ENCODE results near the gene SMIM9.
"Not testable (repeated sequence)": the region's sequence is repeated elsewhere in the genome, so short reads cannot be mapped to it uniquely, and the experiment has no call there.

Gene SMIM9

DNA sequence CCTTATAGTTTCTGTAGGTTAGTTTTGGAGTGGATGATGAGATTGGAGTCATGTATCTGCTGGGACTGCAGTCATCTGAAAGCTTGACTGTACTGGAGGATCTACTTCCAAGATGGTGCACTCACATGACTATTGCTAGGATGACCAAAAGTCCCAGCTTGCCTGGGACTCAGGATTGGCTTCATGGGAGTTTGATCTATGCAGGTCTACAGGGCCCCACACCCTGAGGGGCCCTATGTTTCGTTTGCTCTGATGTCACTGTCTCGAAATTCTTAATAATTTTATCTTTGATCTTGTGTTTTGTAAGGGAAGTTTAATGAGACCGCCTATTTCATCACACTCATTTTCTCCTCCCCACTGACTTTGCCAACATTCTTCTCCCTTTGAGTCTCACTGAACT, at the start of gene SMIM9:
TSS of gene SMIM9 (minus strand) at position 101 of the 400 bp plus-strand sequence. CDS start 3,806 bp downstream, outside the sequence.
- DNase-seq (ENCODE audit: low spot score): no peak

DNA sequence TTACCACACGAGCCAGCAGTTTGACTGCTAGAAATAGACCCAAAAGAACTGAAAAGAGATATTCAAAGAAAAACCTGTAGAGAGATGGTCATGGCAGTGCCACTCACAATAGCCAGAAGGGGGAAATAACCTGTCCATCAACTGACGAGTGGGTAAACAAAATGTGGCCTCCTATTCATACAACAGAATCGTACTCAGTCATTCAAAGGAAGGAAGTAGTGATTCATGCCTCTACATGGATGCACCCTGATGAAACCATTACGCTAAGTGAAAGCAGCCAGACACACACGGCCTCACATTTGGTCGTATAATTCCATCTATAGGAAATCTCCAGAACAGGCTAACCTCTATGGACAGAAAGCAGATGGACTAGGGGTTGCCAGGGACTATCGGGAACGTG, 49.6 kb upstream of the SMIM9 start:
- not testable (repeated sequence) for DNase-seq (ENCODE audit: low spot score)

- no peak for DNase-seq (ENCODE audit: low spot score)
Measured at GRCh38 chrX:154873329-154873728, 38.9 kb upstream of the SMIM9 start.

- DNase-seq (ENCODE audit: low spot score): not testable (repeated sequence)
Measured at GRCh38 chrX:154868522-154868921, 34.1 kb upstream of the SMIM9 start.

- no peak for DNase-seq (ENCODE audit: low spot score)
Measured at GRCh38 chrX:154855256-154855655, 20.8 kb upstream of the SMIM9 start.

GRCh38 chrX:154850957-154851611, 16.6 kb upstream of the SMIM9 start:
- no peak for DNase-seq (ENCODE audit: low spot score)

DNA sequence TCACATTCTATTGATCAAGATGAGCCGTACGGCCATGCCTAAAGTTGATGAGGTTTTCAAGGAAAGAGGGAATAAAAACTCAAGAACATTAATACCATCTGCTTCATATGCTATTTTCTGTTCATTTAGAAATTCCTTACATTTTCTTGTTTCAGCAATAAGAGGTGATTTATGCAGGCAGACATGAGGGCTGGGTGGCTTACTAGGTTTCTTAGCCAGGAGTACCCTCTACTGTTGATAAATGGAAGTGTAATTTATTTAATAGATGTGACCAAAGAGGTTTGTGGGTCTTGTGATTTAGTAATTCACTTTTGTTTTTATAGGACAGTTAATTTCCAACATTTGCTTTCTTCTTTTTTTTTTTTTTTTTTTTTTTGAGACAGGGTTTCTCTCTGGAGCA, 6.4 kb upstream of the SMIM9 start:
- peak; percentile 14 for DNase-seq (ENCODE audit: low spot score)

DNA sequence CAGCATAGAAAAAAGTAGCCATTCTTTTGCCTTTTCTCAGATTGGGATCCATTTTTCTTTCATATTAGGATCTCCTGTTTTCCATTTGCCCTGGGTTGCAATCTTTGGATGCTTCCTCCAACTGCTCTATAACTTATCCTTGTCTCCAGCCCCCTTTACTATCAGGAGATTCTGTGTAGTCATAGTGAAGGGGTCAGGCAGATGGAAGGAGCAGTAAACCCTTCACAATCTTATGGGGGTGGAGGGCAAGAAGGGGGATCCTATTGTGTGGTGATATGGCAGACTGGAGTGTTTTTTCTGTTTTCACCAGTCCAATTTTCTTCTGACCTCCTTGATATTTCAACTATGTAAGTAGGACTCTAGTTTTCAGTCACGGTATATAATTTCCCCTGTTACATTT, 1.7 kb upstream of the SMIM9 start:
- no peak for DNase-seq (ENCODE audit: low spot score)

GRCh38 chrX:154833746-154834274, 652 bp downstream of the SMIM9 start:
- no peak for DNase-seq (ENCODE audit: low spot score)

GRCh38 chrX:154829926-154830442, 4.5 kb downstream of the SMIM9 start:
- no peak for DNase-seq (ENCODE audit: low spot score)

DNA sequence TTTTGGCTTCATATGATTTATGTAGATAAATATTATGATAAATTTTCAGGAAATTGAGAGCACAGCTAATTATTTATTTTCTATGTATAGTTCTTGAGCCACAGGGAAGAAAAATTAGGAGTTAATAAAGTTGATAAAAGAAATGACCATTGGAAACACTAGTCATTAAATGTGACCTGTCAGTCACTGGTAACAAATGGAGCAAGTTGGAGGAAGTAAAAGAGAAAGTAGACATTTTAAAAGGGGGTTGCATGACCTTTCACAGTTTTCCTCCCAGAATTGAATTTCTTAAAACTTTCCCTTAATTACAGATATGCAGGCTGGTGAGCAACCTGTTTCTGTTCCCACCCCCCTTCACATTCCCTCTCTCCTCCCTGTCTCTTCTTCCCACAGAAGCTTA, 5.3 kb downstream of the SMIM9 start:
- DNase-seq (ENCODE audit: low spot score): no peak

GRCh38 chrX:154828016-154828408, 6.5 kb downstream of the SMIM9 start:
- no peak for DNase-seq (ENCODE audit: low spot score)

GRCh38 chrX:154827194-154828015, 7.1 kb downstream of the SMIM9 start:
- no peak for DNase-seq (ENCODE audit: low spot score)

- not testable (repeated sequence) for DNase-seq (ENCODE audit: low spot score)
Measured at GRCh38 chrX:154825586-154825985, 8.9 kb downstream of the SMIM9 start.

GRCh38 chrX:154824638-154825037, 9.8 kb downstream of the SMIM9 start:
- no peak for DNase-seq (ENCODE audit: low spot score)

GRCh38 chrX:154822029-154822428, 12.4 kb downstream of the SMIM9 start:
- DNase-seq (ENCODE audit: low spot score): no peak

- no peak for DNase-seq (ENCODE audit: low spot score)
Measured at GRCh38 chrX:154821523-154821922, 12.9 kb downstream of the SMIM9 start.

DNA sequence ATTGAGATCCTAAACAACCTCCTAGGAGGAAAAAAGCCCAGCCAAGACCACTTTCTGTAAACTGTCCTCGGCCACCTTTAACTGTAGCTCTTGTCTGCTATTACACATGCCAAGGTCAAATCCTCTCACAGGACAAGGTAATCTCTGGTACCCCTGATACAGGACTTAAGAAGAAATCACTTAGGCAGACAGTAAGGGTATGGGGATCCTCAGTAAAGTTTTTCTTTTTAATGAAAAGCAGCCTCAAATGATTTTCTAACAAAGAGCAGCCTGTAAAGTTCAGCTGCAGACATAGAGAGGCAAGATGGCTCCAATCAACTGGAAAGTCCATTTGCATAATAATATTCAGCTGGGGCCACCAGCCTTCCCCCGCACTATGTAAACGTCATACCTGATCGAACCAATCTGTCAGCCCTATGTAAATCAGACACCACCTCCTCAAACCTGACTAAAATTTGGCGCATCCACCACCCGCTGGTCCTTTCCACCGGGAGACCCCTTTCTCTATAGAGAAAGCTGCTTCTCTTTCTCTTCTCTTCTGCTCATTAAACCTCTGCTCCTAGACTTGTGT, 14.6 kb downstream of the SMIM9 start:
- no peak for DNase-seq (ENCODE audit: low spot score)

DNA sequence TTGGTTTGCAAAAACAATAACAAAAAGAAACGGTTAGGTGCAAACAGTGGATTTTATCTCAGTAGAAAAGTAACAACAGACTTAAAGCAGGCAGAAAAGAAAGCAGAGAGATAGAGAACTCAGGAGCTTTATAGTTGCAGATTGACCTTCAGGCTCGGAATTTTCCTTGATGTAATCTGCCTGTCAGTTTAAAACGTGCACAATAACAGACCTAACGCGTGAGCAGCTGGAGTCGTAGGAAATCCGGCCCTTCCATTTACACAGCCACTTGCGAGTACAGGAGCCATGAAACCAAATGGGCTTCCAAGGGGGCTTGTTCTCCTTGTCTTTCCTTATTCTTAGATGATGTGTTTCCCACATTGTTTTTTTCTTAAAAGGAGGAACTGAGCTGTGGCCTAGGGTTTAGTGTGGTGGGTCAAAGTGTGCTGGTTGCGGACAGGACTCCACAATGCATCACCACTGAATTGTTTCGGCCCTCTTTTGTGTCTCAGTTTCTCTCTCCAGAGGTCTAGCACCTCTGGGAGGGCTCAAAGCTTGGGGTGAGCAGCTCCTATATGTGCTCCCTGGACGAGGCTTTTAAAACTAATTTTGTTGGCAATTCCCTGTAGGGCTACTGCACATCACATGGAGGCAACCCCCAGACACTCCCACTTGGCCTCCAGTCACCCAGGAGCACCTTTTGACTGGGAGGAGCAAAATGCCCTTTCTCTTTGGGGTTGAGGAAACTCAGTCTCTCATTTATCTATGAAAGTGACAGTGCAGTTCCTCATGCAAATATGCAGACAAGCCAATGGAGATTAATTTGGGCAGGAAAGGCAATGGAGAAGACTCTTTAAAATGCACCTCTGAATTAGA, 15.3 kb downstream of the SMIM9 start:
- no peak for DNase-seq (ENCODE audit: low spot score)

GRCh38 chrX:154817048-154817618, 17.3 kb downstream of the SMIM9 start:
- not testable (repeated sequence) for DNase-seq (ENCODE audit: low spot score)

DNA sequence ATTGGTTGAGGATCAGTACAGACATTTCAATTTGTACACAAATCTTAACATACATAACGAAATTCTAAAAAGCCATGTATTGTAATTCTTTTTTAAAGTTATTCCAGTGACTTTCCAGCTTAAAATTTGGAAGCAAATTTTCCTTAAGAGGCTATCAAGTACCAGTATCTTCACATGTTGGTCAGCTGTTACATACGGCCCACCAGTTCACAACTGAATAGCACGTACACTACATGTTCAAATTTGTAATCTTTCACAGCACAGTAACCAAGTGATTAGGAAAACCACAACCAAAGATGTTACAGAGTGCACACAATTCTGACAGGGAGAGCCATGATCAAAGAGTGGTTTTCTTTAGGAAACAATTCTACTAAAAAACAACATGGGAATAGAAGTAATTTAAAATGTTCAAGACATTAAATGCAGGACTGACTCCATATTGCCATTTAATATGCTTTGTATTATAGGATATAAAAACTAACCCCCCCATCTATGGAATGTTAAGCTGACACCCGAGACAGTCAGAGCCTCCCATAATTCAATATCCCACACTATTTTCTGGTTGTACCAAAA, 18.1 kb downstream of the SMIM9 start:
- DNase-seq (ENCODE audit: low spot score): not testable (repeated sequence)

Measured in COLO829 (cell line).